Non-pigmented ciliary epithelial cell (primary cell): ENCODE data around the gene PHKA1.
"Not testable (repeated sequence)": the region's sequence is repeated elsewhere in the genome, so short reads cannot be mapped to it uniquely, and the experiment has no call there.

ENCODE experiments used
- DNase-seq: peaks from one replicate; pipeline ENCODE4 v3.0.0-alpha.2; 2010; ENCODE audit warnings: low read depth

Gene PHKA1

GRCh38 chrX:72713599-72714477 lies at the start of gene PHKA1:
TSS of gene PHKA1 (minus strand) at chrX:72714306. CDS start at chrX:72713880, 426 bp downstream.
- not testable (repeated sequence) for DNase-seq

GRCh38 chrX:72760454-72760853 lies 46.3 kb upstream of the PHKA1 start:
- DNase-seq, result not testable (repeated sequence)

- DNase-seq, result not testable (repeated sequence)
Measured at GRCh38 chrX:72748545-72748944, 34.4 kb upstream of the PHKA1 start.

GRCh38 chrX:72745546-72745945 lies 31.4 kb upstream of the PHKA1 start:
- not testable (repeated sequence) for DNase-seq

- DNase-seq, result no peak
Measured at GRCh38 chrX:72735561-72735960, 21.5 kb upstream of the PHKA1 start.

GRCh38 chrX:72733636-72734035 lies 19.5 kb upstream of the PHKA1 start:
- not testable (repeated sequence) for DNase-seq

GRCh38 chrX:72727846-72728245 lies 13.7 kb upstream of the PHKA1 start:
- no peak for DNase-seq

GRCh38 chrX:72716766-72717165 lies 2.7 kb upstream of the PHKA1 start:
- no peak for DNase-seq

- DNase-seq, result no peak
Measured at GRCh38 chrX:72715546-72715945, 1.4 kb upstream of the PHKA1 start.

GRCh38 chrX:72714478-72714916 lies 391 bp upstream of the PHKA1 start:
- no peak for DNase-seq

GRCh38 chrX:72713130-72713529 lies 976 bp downstream of the PHKA1 start:
- DNase-seq, result no peak

- no peak for DNase-seq
Measured at GRCh38 chrX:72712094-72712755, 1.9 kb downstream of the PHKA1 start.

- DNase-seq, result no peak
Measured at GRCh38 chrX:72705814-72706213, 8.3 kb downstream of the PHKA1 start.

GRCh38 chrX:72705111-72705510 lies 9.0 kb downstream of the PHKA1 start:
- no peak for DNase-seq

GRCh38 chrX:72694170-72694569 lies 19.9 kb downstream of the PHKA1 start:
- DNase-seq, result no peak

GRCh38 chrX:72693477-72693876 lies 20.6 kb downstream of the PHKA1 start:
- DNase-seq, result no peak

- DNase-seq, result no peak
Measured at GRCh38 chrX:72687396-72687795, 26.7 kb downstream of the PHKA1 start.

GRCh38 chrX:72685810-72686456 lies 28.2 kb downstream of the PHKA1 start:
- no peak for DNase-seq

- no peak for DNase-seq
Measured at GRCh38 chrX:72685018-72685417, 29.1 kb downstream of the PHKA1 start.

GRCh38 chrX:72683631-72684030 lies 30.5 kb downstream of the PHKA1 start:
- DNase-seq, result no peak

GRCh38 chrX:72676465-72676864 lies 37.6 kb downstream of the PHKA1 start:
- no peak for DNase-seq

- not testable (repeated sequence) for DNase-seq
Measured at GRCh38 chrX:72673951-72674350, 40.2 kb downstream of the PHKA1 start.

- not testable (repeated sequence) for DNase-seq
Measured at GRCh38 chrX:72669508-72669907, 44.6 kb downstream of the PHKA1 start.
